Small intestine (tissue), 7 donors: Measurements from ENCODE around the gene ZCCHC3. TPM values are rescaled to one million over a fixed set of nuclear protein-coding genes. Genes with fewer than 3 reads are reported as not detected.

Experiments used
- DNase-seq, 2 donors: peaks; one replicate each; pipeline versions ENCODE4 v3.0.0 to v3.0.0-alpha.2; 2013
- FAIRE-seq: peaks from 2 replicates; lab custom pipeline; 2012; peaks lifted over from hg19 to GRCh38; lab: Jason Lieb, UNC
- H3K27ac ChIP-seq, 3 donors: one replicate each; pipeline ENCODE4 v1.5.1; 2013; ENCODE audit warnings: low read length in 2 of 3, mild to moderate bottlenecking in 2 of 3, control low read depth in 1 of 3, inconsistent platforms in 1 of 3, low read depth in 1 of 3, moderate library complexity in 1 of 3
- H3K27me3 ChIP-seq, 3 donors: one replicate each; pipeline ENCODE4 v1.6.1; 2013; ENCODE audit warnings: low read length in 3 of 3, inconsistent platforms in 1 of 3; ENCODE audit not compliant: control insufficient read depth in 3 of 3, insufficient read depth in 3 of 3
- H3K36me3 ChIP-seq, 3 donors: one replicate each; pipeline ENCODE4 v1.6.1; 2013; ENCODE audit warnings: low read length in 3 of 3, inconsistent platforms in 1 of 3, low read depth in 1 of 3, mild to moderate bottlenecking in 1 of 3, moderate library complexity in 1 of 3; ENCODE audit not compliant: control insufficient read depth in 3 of 3, insufficient read depth in 2 of 3
- H3K4me1 ChIP-seq, 3 donors: one replicate each; pipeline ENCODE4 v1.6.1; 2013; ENCODE audit warnings: low read length in 2 of 3, inconsistent platforms in 1 of 3, low read depth in 1 of 3, mild to moderate bottlenecking in 1 of 3, moderate library complexity in 1 of 3; ENCODE audit not compliant: control insufficient read depth in 3 of 3, insufficient read depth in 2 of 3
- H3K4me3 ChIP-seq, 3 donors: one replicate each; pipeline ENCODE4 v1.5.1; 2013; ENCODE audit warnings: low read length in 3 of 3, control low read depth in 1 of 3, inconsistent platforms in 1 of 3, low read depth in 1 of 3, mild to moderate bottlenecking in 1 of 3, moderate library complexity in 1 of 3
- H3K9me3 ChIP-seq, 2 donors: one replicate each; pipeline ENCODE4 v1.6.1; 2013; ENCODE audit warnings: low read depth in 1 of 2, low read length in 1 of 2; ENCODE audit not compliant: control insufficient read depth in 2 of 2, insufficient read depth in 1 of 2
- WGBS, 3 donors: extraction: QIAGEN DNeasy Blood & Tissue Kit; methylation state at CpG; one replicate each; pipeline ENCODE4 v1.1.7; 2013; 5-methylcytosine and 5-hydroxymethylcytosine counted together
- polyA plus RNA-seq, 4 donors: library from polyadenylated mRNA; stranded (reverse) in 3 of 4; unstranded in 1 of 4; fragments of 200-250 nt in 3 of 4; fragments of 120-200 nt in 1 of 4; gene quantifications; one replicate each; pipeline versions ENCODE4 v1.2.1 to v1.2.3, GENCODE V29; 2013
- donor health status: healthy with polysubstance abuse.
- donor health status: control.
- donor health status: control.
- donor health status: Bipolar disorder and iron deficiency.
- donor health status: healthy.

The ZCCHC3 gene
- polyA plus RNA-seq, 4 donors: 8.9 to 27.0 (median 12.3) TPM

- Histone ChIP-seq H3K36me3 (peaks cover 0 to 23% (median 0%) of the 10 kb centered on the region in 3 donors), H3K9me3 (no peaks in the 10 kb centered on the region), H3K27me3 (no peaks in the 10 kb centered on the region), H3K4me3 (peak overlapping the region; percentile 60 to 77 (median 74)), H3K4me1 (peaks cover 0 to 20% (median 3%) of the 10 kb centered on the region in 3 donors), H3K27ac (peak overlapping the region in 2 of 3 donors; percentile 82 to 92)
- 0 to 2% (median 1%) methylated on average over 26 to 38 of the region's 38 CpGs for WGBS, 3 donors
- FAIRE-seq: no peak
- peak in 1 of 2 donors; percentile 72 for DNase-seq
Measured at GRCh38 chr20:326645-327185, 29.3 kb downstream of the ZCCHC3 start.

DNA sequence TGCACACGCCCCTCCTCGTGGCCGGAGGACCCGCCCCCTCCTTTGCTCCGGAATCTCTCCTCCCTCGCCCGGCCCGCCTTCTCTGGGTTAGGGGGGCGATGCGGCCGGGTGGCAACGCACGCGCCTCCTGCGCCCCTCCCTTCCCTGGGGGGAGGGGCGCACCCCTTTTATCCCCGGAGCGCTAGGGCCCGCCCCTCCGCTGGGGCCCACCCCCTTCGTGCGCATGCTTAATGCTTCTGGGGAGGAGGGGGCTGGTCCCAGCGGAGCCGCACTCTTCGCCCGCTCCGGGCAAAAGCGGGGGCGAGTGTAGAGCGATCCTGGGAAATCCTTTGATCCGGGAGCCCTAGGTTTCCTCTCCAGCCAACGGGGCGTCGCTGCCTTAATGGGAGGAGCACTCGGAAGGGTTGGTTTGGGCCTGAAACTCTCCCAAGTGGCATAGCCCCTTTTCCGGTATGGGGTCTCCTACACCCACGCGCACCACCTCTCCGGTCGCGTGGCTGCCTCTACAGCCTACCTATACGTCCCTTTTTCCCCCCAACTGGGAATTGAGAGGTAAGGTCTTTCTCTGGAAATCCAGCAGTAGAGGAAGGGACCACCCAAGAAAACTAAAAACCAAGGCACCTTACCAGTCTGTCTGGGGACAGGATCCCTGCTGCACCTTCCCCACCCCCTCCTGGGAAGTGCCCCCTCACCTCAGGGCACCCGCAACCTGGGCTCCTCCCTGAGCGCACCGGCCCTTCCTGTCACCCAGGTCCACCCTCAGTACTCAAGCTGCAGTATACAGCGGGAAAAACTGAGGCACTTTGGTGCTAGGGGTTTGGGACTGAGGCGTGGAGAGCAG, 30.0 kb downstream of the ZCCHC3 start:
- DNase-seq (peak; percentile 31 to 91), FAIRE-seq (no peak)
- H3K27ac ChIP-seq: peak overlapping the region in 2 of 3 donors; percentile 59 to 82
- peak overlapping the region; percentile 27 to 77 (median 74) for H3K4me3 ChIP-seq
- 7 to 18% (median 14%) methylated on average over 31 to 47 of the region's 47 CpGs for WGBS, 3 donors
- H3K36me3 ChIP-seq: peaks cover 0 to 23% (median 0%) of the 10 kb centered on the region in 3 donors
- H3K27me3 ChIP-seq: no peaks in the 10 kb centered on the region
- H3K9me3 ChIP-seq: no peaks in the 10 kb centered on the region
- peaks cover 0 to 20% (median 3%) of the 10 kb centered on the region in 3 donors for H3K4me1 ChIP-seq

DNA sequence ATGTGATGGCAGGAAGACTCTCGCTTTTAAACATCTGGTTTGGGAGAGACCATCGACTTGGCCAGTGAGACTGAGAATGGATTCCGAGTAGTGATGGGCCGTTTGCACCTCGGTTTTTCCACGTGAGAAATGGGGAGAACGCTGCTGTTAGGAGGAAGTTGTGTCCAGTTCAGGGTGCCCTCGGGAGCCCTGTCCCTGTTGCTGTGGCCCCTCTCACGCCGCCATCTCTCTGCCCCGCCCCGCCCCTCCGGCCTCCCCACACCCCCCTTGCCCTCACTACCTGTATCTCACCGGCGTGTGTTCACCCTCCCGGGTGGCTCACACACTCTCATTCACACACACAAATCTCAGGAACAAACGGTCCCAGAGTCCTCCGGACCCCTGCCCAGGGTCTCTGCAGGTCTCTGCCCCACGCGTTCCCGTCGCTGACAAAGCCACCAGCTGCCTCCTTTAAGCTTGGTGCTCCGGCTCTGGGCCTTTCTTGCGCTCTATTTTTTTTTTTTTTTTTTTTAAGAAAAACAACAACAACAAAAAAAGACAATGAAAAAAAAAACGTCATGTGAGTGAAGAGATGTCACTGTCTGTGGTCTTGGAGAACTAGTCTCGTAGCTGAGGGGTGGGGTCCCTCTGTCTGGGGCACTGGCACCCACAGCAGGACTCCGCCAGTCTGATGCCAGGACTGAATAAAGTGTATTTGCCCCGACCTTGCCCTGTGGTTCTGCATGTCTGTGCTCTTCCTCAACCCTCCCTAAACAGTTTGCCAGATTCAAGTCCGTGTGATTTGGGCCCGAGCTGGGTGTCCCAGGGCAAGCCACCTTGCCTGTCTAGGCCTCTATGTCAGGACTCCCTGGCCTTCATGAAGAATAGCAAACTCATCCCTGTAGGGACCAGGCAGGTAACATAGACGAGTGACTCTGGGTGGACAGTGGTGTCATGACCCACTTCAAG, 30.9 kb downstream of the ZCCHC3 start:
- Histone ChIP-seq H3K9me3 (no peaks in the 10 kb centered on the region), H3K4me1 (peaks cover 0 to 20% (median 3%) of the 10 kb centered on the region in 3 donors), H3K27me3 (no peaks in the 10 kb centered on the region), H3K4me3 (peak overlapping the region in 1 of 3 donors; percentile 74), H3K36me3 (peaks cover 0 to 23% (median 0%) of the 10 kb centered on the region in 3 donors), H3K27ac (peak overlapping the region in 2 of 3 donors; percentile 59 to 82)
- WGBS, 3 donors: 57 to 71% (median 64%) methylated on average over 31 of the region's 31 CpGs
- DNase-seq (no peak), FAIRE-seq (no peak)

- FAIRE-seq (no peak), DNase-seq (no peak)
- peak overlapping the region in 1 of 3 donors; percentile 41 for H3K27ac ChIP-seq
- no peaks in the 10 kb centered on the region for H3K27me3 ChIP-seq
- H3K4me3 ChIP-seq: no peak overlapping the region
- H3K36me3 ChIP-seq: peaks cover 0 to 23% (median 0%) of the 10 kb centered on the region in 3 donors
- peaks cover 0 to 14% (median 3%) of the 10 kb centered on the region in 3 donors for H3K4me1 ChIP-seq
- H3K9me3 ChIP-seq: no peaks in the 10 kb centered on the region
- WGBS, 3 donors: 55 to 71% (median 66%) methylated on average over 7 of the region's 7 CpGs
Measured at GRCh38 chr20:328975-329695, 31.8 kb downstream of the ZCCHC3 start.

DNA sequence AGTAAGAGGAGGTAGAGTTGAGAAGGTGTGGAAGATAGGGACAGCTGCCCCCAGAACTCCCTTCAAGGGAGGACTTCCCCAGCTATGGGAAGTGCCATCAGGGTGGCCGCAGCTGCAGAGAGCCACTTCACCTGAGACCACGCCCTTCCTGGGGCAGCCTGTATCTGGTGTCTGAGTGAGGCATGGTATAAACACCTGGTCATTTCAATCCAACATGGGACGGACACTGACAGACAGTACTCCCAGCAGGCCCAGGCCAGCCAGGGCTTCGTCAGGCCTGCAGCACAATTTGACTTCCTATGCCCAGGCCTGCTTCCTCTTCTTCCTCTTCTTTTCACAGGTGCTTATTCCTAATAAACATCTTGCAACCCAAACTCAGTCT, 32.5 kb downstream of the ZCCHC3 start:
- no peaks in the 10 kb centered on the region for H3K27me3 ChIP-seq
- H3K36me3 ChIP-seq: peaks cover 0 to 23% (median 0%) of the 10 kb centered on the region in 3 donors
- FAIRE-seq (no peak), DNase-seq (no peak)
- H3K27ac ChIP-seq: no peak overlapping the region
- WGBS, 3 donors: 65 to 78% (median 76%) methylated on average over 4 of the region's 4 CpGs
- H3K4me3 ChIP-seq: no peak overlapping the region
- no peaks in the 10 kb centered on the region for H3K9me3 ChIP-seq
- H3K4me1 ChIP-seq: peaks cover 0 to 14% (median 3%) of the 10 kb centered on the region in 3 donors

GRCh38 chr20:330233-331149, 33.1 kb downstream of the ZCCHC3 start:
- Histone ChIP-seq H3K27me3 (no peaks in the 10 kb centered on the region), H3K36me3 (peaks cover 0 to 23% (median 0%) of the 10 kb centered on the region in 3 donors), H3K27ac (no peak overlapping the region), H3K4me3 (no peak overlapping the region), H3K4me1 (peaks cover 0 to 14% (median 3%) of the 10 kb centered on the region in 3 donors), H3K9me3 (no peaks in the 10 kb centered on the region)
- 54 to 56% (median 55%) methylated on average over 16 of the region's 16 CpGs for WGBS, 3 donors
- DNase-seq (peak; percentile 53 to 67), FAIRE-seq (no peak)

- DNase-seq (no peak), FAIRE-seq (no peak)
- H3K4me3 ChIP-seq: no peak overlapping the region
- no peaks in the 10 kb centered on the region for H3K9me3 ChIP-seq
- H3K36me3 ChIP-seq: peaks cover 0 to 11% (median 0%) of the 10 kb centered on the region in 3 donors
- H3K27me3 ChIP-seq: no peaks in the 10 kb centered on the region
- H3K27ac ChIP-seq: no peak overlapping the region
- WGBS, 3 donors: 92 to 97% (median 97%) methylated on average over 8 of the region's 8 CpGs
- peaks cover 0 to 5% (median 0%) of the 10 kb centered on the region in 3 donors for H3K4me1 ChIP-seq
Measured at GRCh38 chr20:334578-334977, 37.2 kb downstream of the ZCCHC3 start.
